Karpas-422 (cell line): ENCODE data around the gene PROK1. TPM values are rescaled to one million over a fixed set of nuclear protein-coding genes. Genes with fewer than 3 reads are reported as not detected.

Experiments used
- DNase-seq: peaks from one replicate; pipeline ENCODE4 v3.0.0-alpha.2; 2015
- H2AFZ ChIP-seq: fragments of 200-600 bp; sonication (generic); 2 replicates; pipeline ENCODE4 v1.6.1; 2014; ENCODE audit warnings: antibody characterized with exemption, low read length, mixed read lengths
- H3K27ac ChIP-seq: fragments of 200-600 bp; sonication (generic); 2 replicates; pipeline ENCODE4 v1.5.1; 2014; ENCODE audit warnings: mild to moderate bottlenecking, low read length, moderate library complexity
- H3K27me3 ChIP-seq: fragments of 200-600 bp; sonication (generic); 2 replicates; pipeline ENCODE4 v1.6.1; 2014; ENCODE audit warnings: low read length, mixed read lengths
- H3K36me3 ChIP-seq: fragments of 200-600 bp; sonication (generic); 2 replicates; pipeline ENCODE4 v1.6.1; 2014; ENCODE audit warnings: low read length, mixed read lengths; ENCODE audit not compliant: insufficient read depth
- H3K4me1 ChIP-seq: fragments of 200-600 bp; sonication (generic); 2 replicates; pipeline ENCODE4 v1.6.1; 2014; ENCODE audit warnings: mild to moderate bottlenecking, low read length, mixed read lengths
- H3K4me2 ChIP-seq: fragments of 200-600 bp; sonication (generic); 2 replicates; pipeline ENCODE4 v1.6.1; 2014; ENCODE audit warnings: low read length, low read depth, mild to moderate bottlenecking; ENCODE audit not compliant: poor library complexity, severe bottlenecking
- H3K4me3 ChIP-seq: fragments of 200-600 bp; sonication (generic); 2 replicates; pipeline ENCODE4 v1.5.1; 2014; ENCODE audit warnings: mild to moderate bottlenecking, antibody characterized with exemption, low read length, mixed read lengths
- H3K79me2 ChIP-seq: fragments of 200-600 bp; sonication (generic); 2 replicates; pipeline ENCODE4 v1.6.1; 2014; ENCODE audit warnings: mild to moderate bottlenecking, low read length, mixed read lengths
- H3K9ac ChIP-seq: fragments of 200-600 bp; sonication (generic); 2 replicates; pipeline ENCODE4 v1.6.0; 2014; ENCODE audit warnings: low read length
- H3K9me2 ChIP-seq: fragments of 200-600 bp; sonication (generic), shearing (Covaris generic); replicated peaks from 2 replicates; pipeline ENCODE4 v1.6.0; 2014; ENCODE audit warnings: mild to moderate bottlenecking, low read length, moderate library complexity; ENCODE audit not compliant: insufficient read depth
- H3K9me3 ChIP-seq: fragments of 300-700, 200-600 bp; sonication (generic); 2 replicates; pipeline ENCODE4 v1.6.1; 2014; ENCODE audit warnings: low read length, mixed read lengths
- H4K20me1 ChIP-seq: fragments of 200-600 bp; sonication (generic); 2 replicates; pipeline ENCODE4 v1.6.1; 2014; ENCODE audit warnings: mild to moderate bottlenecking, antibody characterized with exemption, low read length, low read depth; ENCODE audit not compliant: insufficient read depth
- total RNA-seq: library from RNA; depleted of rRNA; stranded (reverse); fragments of >200 nt; shearing (Covaris generic); gene quantifications from 2 replicates; pipeline ENCODE4 v1.2.3, GENCODE V29; 2014; ENCODE audit warnings: low replicate concordance

The PROK1 gene
- total RNA-seq, 1 experiment from 2014 or later: not detected

GRCh38 chr1:110489406-110489805 is 38.5 kb downstream of the PROK1 start:
- Histone ChIP-seq H3K27me3 (no peaks in the 10 kb centered on the region), H3K36me3 (no peaks in the 10 kb centered on the region), H3K4me1 (no peaks in the 10 kb centered on the region), H3K79me2 (no peaks in the 10 kb centered on the region), H3K4me3 (no peak overlapping the region), H3K9me2 (no peaks in the 10 kb centered on the region), H4K20me1 (no peaks in the 10 kb centered on the region), H3K4me2 (no peak overlapping the region), H3K27ac (no peak overlapping the region), H2AFZ (no peak overlapping the region), H3K9ac (no peak overlapping the region), H3K9me3 (no peaks in the 10 kb centered on the region)
- DNase-seq: no peak

GRCh38 chr1:110489973-110490542 is 39.1 kb downstream of the PROK1 start:
- Histone ChIP-seq H3K36me3 (no peaks in the 10 kb centered on the region), H3K9ac (no peak overlapping the region), H3K9me3 (no peaks in the 10 kb centered on the region), H3K4me1 (no peaks in the 10 kb centered on the region), H3K9me2 (no peaks in the 10 kb centered on the region), H3K4me3 (no peak overlapping the region), H3K27ac (no peak overlapping the region), H3K27me3 (no peaks in the 10 kb centered on the region), H4K20me1 (no peaks in the 10 kb centered on the region), H3K79me2 (no peaks in the 10 kb centered on the region), H2AFZ (no peak overlapping the region), H3K4me2 (no peak overlapping the region)
- no peak for DNase-seq

GRCh38 chr1:110490791-110491451 is 40.0 kb downstream of the PROK1 start:
- Histone ChIP-seq H3K27me3 (no peaks in the 10 kb centered on the region), H3K9me3 (no peaks in the 10 kb centered on the region), H3K27ac (no peak overlapping the region), H3K4me2 (no peak overlapping the region), H3K4me3 (no peak overlapping the region), H3K9me2 (no peaks in the 10 kb centered on the region), H3K36me3 (no peaks in the 10 kb centered on the region), H3K4me1 (no peaks in the 10 kb centered on the region), H3K79me2 (no peaks in the 10 kb centered on the region), H2AFZ (no peak overlapping the region), H3K9ac (no peak overlapping the region), H4K20me1 (no peaks in the 10 kb centered on the region)
- no peak for DNase-seq

DNA sequence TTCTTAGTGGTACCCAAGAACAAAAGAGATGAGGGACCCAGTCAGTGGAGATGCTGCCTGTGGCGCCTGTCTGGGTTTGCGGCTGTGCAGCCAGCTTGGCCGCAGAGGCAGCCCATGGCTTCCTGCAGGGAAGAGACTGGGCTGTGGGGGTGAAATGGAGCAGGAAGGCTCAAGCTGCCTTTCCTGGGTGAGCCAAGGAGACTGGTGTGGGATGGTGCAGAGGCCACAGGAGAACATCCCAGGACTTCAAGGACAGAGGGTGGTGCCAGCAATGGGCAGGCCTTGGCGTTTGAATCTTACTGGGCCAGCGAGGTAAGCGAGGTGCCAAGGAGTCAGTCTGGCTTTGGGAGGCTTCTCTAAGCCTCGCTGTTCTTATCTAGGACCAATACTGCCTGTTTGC is 41.6 kb downstream of the PROK1 start:
- Histone ChIP-seq H3K36me3 (no peaks in the 10 kb centered on the region), H3K4me1 (no peaks in the 10 kb centered on the region), H3K9me2 (no peaks in the 10 kb centered on the region), H3K79me2 (no peaks in the 10 kb centered on the region), H3K27me3 (no peaks in the 10 kb centered on the region), H3K9ac (no peak overlapping the region), H3K4me3 (no peak overlapping the region), H2AFZ (no peak overlapping the region), H3K9me3 (no peaks in the 10 kb centered on the region), H4K20me1 (no peaks in the 10 kb centered on the region), H3K4me2 (no peak overlapping the region), H3K27ac (no peak overlapping the region)
- no peak for DNase-seq

GRCh38 chr1:110493059-110493699 is 42.2 kb downstream of the PROK1 start:
- Histone ChIP-seq H3K27ac (no peak overlapping the region), H4K20me1 (no peaks in the 10 kb centered on the region), H3K4me3 (no peak overlapping the region), H3K9me2 (no peaks in the 10 kb centered on the region), H3K4me2 (no peak overlapping the region), H3K79me2 (no peaks in the 10 kb centered on the region), H2AFZ (no peak overlapping the region), H3K9ac (no peak overlapping the region), H3K9me3 (no peaks in the 10 kb centered on the region), H3K27me3 (no peaks in the 10 kb centered on the region), H3K4me1 (no peaks in the 10 kb centered on the region), H3K36me3 (no peaks in the 10 kb centered on the region)
- no peak for DNase-seq

GRCh38 chr1:110494036-110494435 is 43.1 kb downstream of the PROK1 start:
- H3K79me2 ChIP-seq: no peaks in the 10 kb centered on the region
- no peak overlapping the region for H3K27ac ChIP-seq
- no peaks in the 10 kb centered on the region for H3K4me1 ChIP-seq
- H3K27me3 ChIP-seq: no peaks in the 10 kb centered on the region
- no peaks in the 10 kb centered on the region for H3K9me2 ChIP-seq
- no peak overlapping the region for H3K9ac ChIP-seq
- no peak overlapping the region for H2AFZ ChIP-seq
- H3K4me3 ChIP-seq: no peak overlapping the region
- H3K9me3 ChIP-seq: no peaks in the 10 kb centered on the region
- H4K20me1 ChIP-seq: no peaks in the 10 kb centered on the region
- no peak overlapping the region for H3K4me2 ChIP-seq
- DNase-seq: no peak
- no peaks in the 10 kb centered on the region for H3K36me3 ChIP-seq

GRCh38 chr1:110494522-110495406 is 43.8 kb downstream of the PROK1 start:
- Histone ChIP-seq H3K4me1 (no peaks in the 10 kb centered on the region), H3K4me3 (no peak overlapping the region), H3K9me3 (no peaks in the 10 kb centered on the region)

More at GRCh38 chr1:110494522-110495406, 43.8 kb downstream of the PROK1 start:
- DNase-seq: no peak
- no peaks in the 10 kb centered on the region for H4K20me1 ChIP-seq
- H2AFZ ChIP-seq: no peak overlapping the region
- H3K9me2 ChIP-seq: no peaks in the 10 kb centered on the region
- H3K79me2 ChIP-seq: no peaks in the 10 kb centered on the region
- H3K27ac ChIP-seq: no peak overlapping the region
- H3K4me2 ChIP-seq: no peak overlapping the region
- H3K27me3 ChIP-seq: no peaks in the 10 kb centered on the region
- no peak overlapping the region for H3K9ac ChIP-seq
- no peaks in the 10 kb centered on the region for H3K36me3 ChIP-seq
